Endothelial cell of umbilical vein (primary cell): ENCODE measurements around the gene PNMA1. TPM values are rescaled to one million over a fixed set of nuclear protein-coding genes. Genes with fewer than 3 reads are reported as not detected.

Experiments used
- BruUV-seq: library from RNA; stranded (reverse); fragments of 400-500 nt; replicated peaks from 2 replicates; lab custom pipeline; 2021; lab: Mats Ljungman, UMichigan
- CTCF ChIA-PET: fragments of 300-600, 350-600 bp; sonication (Branson Sonifier 250); formaldehyde crosslinking; loops from one replicate; lab custom pipeline; 2021; ENCODE audit warnings: antibody characterized with exemption, inconsistent platforms; lab: Charles Lee
- POLR2A ChIA-PET: fragments of 300-600, 350-600 bp; sonication (Branson Sonifier 250); formaldehyde crosslinking; loops from one replicate; lab custom pipeline; 2021; ENCODE audit warnings: antibody characterized with exemption, inconsistent platforms; lab: Charles Lee
- DNase-seq: peaks from one replicate; pipeline ENCODE4 v3.0.0-alpha.2; 2011; ENCODE audit warnings: low read depth, low spot score
- FAIRE-seq: peaks from 2 replicates; lab custom pipeline; 2011; peaks lifted over from hg19 to GRCh38; lab: Jason Lieb, UNC
- H2AFZ ChIP-seq: 2 replicates; pipeline ENCODE4 v1.6.0; 2012; ENCODE audit warnings: low read depth, low read length, control low read depth, inconsistent platforms
- H3K27ac ChIP-seq: 2 replicates; pipeline ENCODE4 v1.5.1; 2011; ENCODE audit warnings: low read depth, mild to moderate bottlenecking, control low read depth, low read length, moderate library complexity; ENCODE audit not compliant: insufficient read depth
- H3K27me3 ChIP-seq, 2 experiments: 2 replicates each; pipeline versions ENCODE4 v1.6.0 to v1.6.1; 2011; ENCODE audit warnings: low read length in 2 of 2, mixed read lengths in 1 of 2; ENCODE audit not compliant: control insufficient read depth in 2 of 2, insufficient read depth in 2 of 2
- H3K36me3 ChIP-seq, 2 experiments: 2 replicates in 1 of 2; 3 replicates in 1 of 2; pipeline ENCODE4 v1.5.1; 2011; ENCODE audit warnings: low read length in 2 of 2, mild to moderate bottlenecking in 1 of 2, moderate library complexity in 1 of 2; ENCODE audit not compliant: control insufficient read depth in 2 of 2, insufficient read depth in 2 of 2; ENCODE audit errors: extremely low read depth in 1 of 2
- H3K4me1 ChIP-seq: 3 replicates; pipeline ENCODE4 v1.5.1; 2011; ENCODE audit warnings: mild to moderate bottlenecking, low read length; ENCODE audit not compliant: control insufficient read depth, insufficient read depth; ENCODE audit errors: extremely low read depth
- H3K4me2 ChIP-seq: 2 replicates; pipeline ENCODE4 v1.6.1; 2011; ENCODE audit warnings: low read length, control low read depth, mixed read lengths; ENCODE audit not compliant: insufficient read depth
- H3K4me3 ChIP-seq, 3 experiments: fragments of 200-600 bp in 1 of 3; sonication (generic), shearing (Covaris generic) in 1 of 3; replicated peaks in 1 of 3; 2 replicates each; pipeline ENCODE4 v1.5.1; 2011 to 2016; ENCODE audit warnings: control low read depth in 3 of 3, low read length in 3 of 3, mild to moderate bottlenecking in 2 of 3, inconsistent platforms in 1 of 3, low read depth in 1 of 3, moderate library complexity in 1 of 3; ENCODE audit not compliant: insufficient read depth in 1 of 3
- H3K79me2 ChIP-seq: 2 replicates; pipeline ENCODE4 v1.6.0; 2012; ENCODE audit warnings: low read length, inconsistent platforms; ENCODE audit not compliant: control insufficient read depth, insufficient read depth
- H3K9ac ChIP-seq: replicated peaks from 2 replicates; pipeline ENCODE3; 2011; ENCODE audit warnings: low read length, control low read depth; ENCODE audit not compliant: insufficient read depth; ENCODE audit errors: extremely low read depth
- H3K9me1 ChIP-seq: replicated peaks from 3 replicates; pipeline ENCODE4 v1.6.0; 2011; ENCODE audit warnings: mild to moderate bottlenecking, low read length; ENCODE audit not compliant: control insufficient read depth, insufficient read depth; ENCODE audit errors: extremely low read depth
- H3K9me3 ChIP-seq: replicated peaks from 2 replicates; pipeline ENCODE4 v1.5.1; 2012; ENCODE audit warnings: low read length, inconsistent platforms; ENCODE audit not compliant: control insufficient read depth, insufficient read depth
- H4K20me1 ChIP-seq: replicated peaks from 2 replicates; pipeline ENCODE3; 2011; ENCODE audit warnings: mild to moderate bottlenecking, low read length; ENCODE audit not compliant: control insufficient read depth, insufficient read depth; ENCODE audit errors: extremely low read depth
- CTCF ChIP-seq, 2 donors: IDR thresholded peaks; 1 replicate in 1 of 2; 2 replicates in 1 of 2; pipeline ENCODE4 v1.5.1; 2011; ENCODE audit warnings: low read length in 2 of 2, mild to moderate bottlenecking in 2 of 2, moderate library complexity in 2 of 2, control low read depth in 1 of 2, inconsistent platforms in 1 of 2, low read depth in 1 of 2; ENCODE audit not compliant: insufficient read depth in 1 of 2; ENCODE audit errors: extremely low read depth in 1 of 2
- EZH2 ChIP-seq: IDR thresholded peaks from 2 replicates; pipeline ENCODE4 v1.6.1; 2012; ENCODE audit warnings: borderline replicate concordance, low read depth, mild to moderate bottlenecking, moderate library complexity, low read length, inconsistent platforms; ENCODE audit not compliant: severe bottlenecking
- GATA2 ChIP-seq: IDR thresholded peaks from 2 replicates; pipeline ENCODE4 v1.7.0; 2011; ENCODE audit warnings: low read depth, mild to moderate bottlenecking, moderate library complexity, mixed read lengths, low read length; ENCODE audit not compliant: insufficient read length, insufficient read depth
- POLR2A ChIP-seq: IDR thresholded peaks from 2 replicates; pipeline ENCODE4 v1.6.1; 2012; ENCODE audit warnings: low read depth, mild to moderate bottlenecking, control low read depth, low read length
- POLR2AphosphoS5 ChIP-seq: IDR thresholded peaks from 2 replicates; pipeline ENCODE4 v1.6.1; 2012; ENCODE audit warnings: low read depth, mild to moderate bottlenecking, control low read depth, low read length, moderate library complexity; ENCODE audit not compliant: insufficient read depth
- dilution Hi-C: fragments of 300-500 bp; cut with MboI; formaldehyde crosslinking; loops from one replicate; pipeline ENCODE4 v1.15.0; 2019; ENCODE audit warnings: low sequenced_read_pairs; ENCODE audit not compliant: extremely low pct_ligation_motif_present
- intact Hi-C: fragments of 100-400 bp; cut with micrococcal nuclease; formaldehyde crosslinking; loops from one replicate; pipeline ENCODE4 v1.10.0; 2022
- polyA plus RNA-seq, 4 experiments: library from polyadenylated mRNA; depleted of rRNA in 3 of 4; stranded (reverse) in 3 of 4; unstranded in 1 of 4; fragments of >200 nt; gene quantifications; 2 replicates each; pipeline versions ENCODE4 v1.2.1 to v1.2.3, GENCODE V29; 2011 to 2012; ENCODE audit warnings: missing spikeins in 1 of 4
- total RNA-seq: library from RNA; stranded (reverse); gene quantifications from 2 replicates; pipeline ENCODE4 v1.2.3, GENCODE V29; 2021

Gene PNMA1
- total and polyA plus RNA-seq, 2 donors (not counting 3 experiments of a cell fraction or from before 2014, with no cell fraction given) = 29.8 to 82.6 TPM

GRCh38 chr14:73712540-73713180 lies 1.5 kb downstream of the PNMA1 start:
- peak overlapping the region; percentile 73 for H3K27ac ChIP-seq
- H2AFZ ChIP-seq = no peak overlapping the region
- peaks cover 15% of the 10 kb centered on the region for H3K4me1 ChIP-seq
- H3K79me2 ChIP-seq = peaks cover 27% of the 10 kb centered on the region
- H3K9me3 ChIP-seq = no peaks in the 10 kb centered on the region
- H3K27me3 ChIP-seq = no peaks in the 10 kb centered on the region
- BruUV-seq = no TSS peak
- H3K9ac ChIP-seq = peak overlapping the region; percentile 77
- FAIRE-seq = peak; percentile 47
- ChIA-PET POLR2A (no interaction called here), CTCF (interaction anchor here (1.1 to 3.6 kb wide), 6 partner anchors 11 to 114 kb away, joined by 3 to 15 read pairs (median 8); a partner anchor contains a TSS)
- peak overlapping the region; percentile 86 for H3K4me2 ChIP-seq
- H4K20me1 ChIP-seq = no peaks in the 10 kb centered on the region
- TF ChIP-seq POLR2A (peak; percentile 42), CTCF (IDR thresholded peaks at IDR 0.05; ENCODE audit: extremely low read depth in 1 of 2, insufficient read depth in 1 of 2, low read depth in 1 of 2, low read length in 2 of 2) (no peak), POLR2AphosphoS5 (peak; percentile 15)
- dilution Hi-C loops = no loop called here
- peaks cover 5% of the 10 kb centered on the region in 2 experiments for H3K36me3 ChIP-seq
- intact Hi-C loops = loop anchor here (5.0 kb wide), 1 partner anchor 40 kb away; no protein-coding TSS in a partner anchor
- peak overlapping the region; percentile 15 to 81 (median 74) for H3K4me3 ChIP-seq
- DNase-seq = peak; percentile 35
- no peaks in the 10 kb centered on the region for H3K9me1 ChIP-seq

- Histone ChIP-seq H3K9ac (peak overlapping the region; percentile 77), H3K4me1 (peaks cover 15% of the 10 kb centered on the region), H3K79me2 (peaks cover 27% of the 10 kb centered on the region), H2AFZ (no peak overlapping the region), H4K20me1 (no peaks in the 10 kb centered on the region), H3K27ac (peak overlapping the region; percentile 30), H3K9me1 (no peaks in the 10 kb centered on the region), H3K9me3 (no peaks in the 10 kb centered on the region), H3K4me3 (peak overlapping the region; percentile 15 to 81 (median 74)), H3K36me3 (peaks cover 4 to 5% of the 10 kb centered on the region in 2 experiments), H3K27me3 (no peaks in the 10 kb centered on the region), H3K4me2 (peak overlapping the region; percentile 86)
- BruUV-seq = no TSS peak
- peak; percentile 7 for TF ChIP-seq POLR2AphosphoS5
- peak; percentile 78 for TF ChIP-seq GATA2
- TF ChIP-seq EZH2 = no peak
- peak; percentile 66 for TF ChIP-seq POLR2A
- peak; percentile 51 for DNase-seq
- ChIA-PET CTCF (interaction anchor here (0.7 to 3.6 kb wide), 6 partner anchors 12 to 115 kb away, joined by 3 to 15 read pairs (median 4); a partner anchor contains a TSS), POLR2A (no interaction called here)
- FAIRE-seq = no peak
- intact Hi-C loops = loop anchor here (5.0 kb wide), 1 partner anchor 40 kb away; no protein-coding TSS in a partner anchor
- dilution Hi-C loops = no loop called here
Measured at GRCh38 chr14:73712071-73712506, 2.1 kb downstream of the PNMA1 start.
